ENCODE results near the gene STAT1.

STAT1 gene

DNA sequence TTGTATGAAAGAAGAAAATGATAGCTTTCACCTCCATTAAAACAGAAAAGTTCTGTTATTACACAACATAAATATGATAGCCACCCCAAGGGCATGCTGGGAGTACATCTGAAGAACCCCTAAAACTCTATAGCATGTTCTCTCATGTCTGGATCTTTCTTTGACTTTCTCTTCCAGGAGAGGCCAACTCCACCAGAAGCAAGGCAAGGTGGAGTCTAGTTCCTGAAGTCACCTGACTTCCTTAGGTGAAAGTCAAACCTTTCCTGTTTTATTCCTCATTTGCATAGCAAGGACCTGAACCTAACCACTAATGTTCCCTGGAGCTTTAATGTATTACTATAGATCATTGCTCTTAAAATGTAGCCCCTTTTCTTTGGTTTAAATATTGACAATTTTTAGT lies 5.7 kb downstream of the STAT1 start:
- no peak for ATAC-seq
- TF ChIP-seq TCF4 (CRISPR knock-in tag; IDR thresholded peaks at IDR 0.05; ENCODE audit: borderline replicate concordance) (no peak), OSR1 (CRISPR knock-in tag; IDR thresholded peaks at IDR 0.05) (no peak), ARNTL (CRISPR knock-in tag; IDR thresholded peaks at IDR 0.05; ENCODE audit: borderline replicate concordance, low read depth) (no peak), ZC3H10 (CRISPR knock-in tag; IDR thresholded peaks at IDR 0.05) (no peak), ESRRG (CRISPR knock-in tag; IDR thresholded peaks at IDR 0.05) (no peak), RARB (CRISPR knock-in tag; IDR thresholded peaks at IDR 0.05) (no peak), TOX (CRISPR knock-in tag; IDR thresholded peaks at IDR 0.05; ENCODE audit: borderline replicate concordance) (no peak), ZFP30 (CRISPR knock-in tag; IDR thresholded peaks at IDR 0.05) (no peak), ZNF565 (CRISPR knock-in tag; conservative IDR thresholded peaks at IDR 0.05; ENCODE audit: low read depth) (no peak), CSDC2 (CRISPR knock-in tag; IDR thresholded peaks at IDR 0.05) (no peak), PATZ1 (CRISPR knock-in tag; IDR thresholded peaks at IDR 0.05; ENCODE audit: borderline replicate concordance) (no peak), BACH2 (CRISPR knock-in tag; IDR thresholded peaks at IDR 0.05; ENCODE audit: borderline replicate concordance) (no peak), ISL1 (CRISPR knock-in tag; IDR thresholded peaks at IDR 0.05) (no peak), GLIS3 (CRISPR knock-in tag; IDR thresholded peaks at IDR 0.05) (no peak), PPARA (CRISPR knock-in tag; IDR thresholded peaks at IDR 0.05; ENCODE audit: borderline replicate concordance) (no peak)
- TF ChIP-seq, protein P1, sequence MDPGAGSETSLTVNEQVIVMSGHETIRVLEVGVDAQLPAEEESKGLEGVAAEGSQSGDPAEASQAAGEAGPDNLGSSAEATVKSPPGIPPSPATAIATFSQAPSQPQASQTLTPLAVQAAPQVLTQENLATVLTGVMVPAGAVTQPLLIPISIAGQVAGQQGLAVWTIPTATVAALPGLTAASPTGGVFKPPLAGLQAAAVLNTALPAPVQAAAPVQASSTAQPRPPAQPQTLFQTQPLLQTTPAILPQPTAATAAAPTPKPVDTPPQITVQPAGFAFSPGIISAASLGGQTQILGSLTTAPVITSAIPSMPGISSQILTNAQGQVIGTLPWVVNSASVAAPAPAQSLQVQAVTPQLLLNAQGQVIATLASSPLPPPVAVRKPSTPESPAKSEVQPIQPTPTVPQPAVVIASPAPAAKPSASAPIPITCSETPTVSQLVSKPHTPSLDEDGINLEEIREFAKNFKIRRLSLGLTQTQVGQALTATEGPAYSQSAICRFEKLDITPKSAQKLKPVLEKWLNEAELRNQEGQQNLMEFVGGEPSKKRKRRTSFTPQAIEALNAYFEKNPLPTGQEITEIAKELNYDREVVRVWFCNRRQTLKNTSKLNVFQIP (CRISPR knock-in tag; IDR thresholded peaks at IDR 0.05; ENCODE audit: borderline replicate concordance, low read depth), result no peak
- TF ChIP-seq, protein P2, sequence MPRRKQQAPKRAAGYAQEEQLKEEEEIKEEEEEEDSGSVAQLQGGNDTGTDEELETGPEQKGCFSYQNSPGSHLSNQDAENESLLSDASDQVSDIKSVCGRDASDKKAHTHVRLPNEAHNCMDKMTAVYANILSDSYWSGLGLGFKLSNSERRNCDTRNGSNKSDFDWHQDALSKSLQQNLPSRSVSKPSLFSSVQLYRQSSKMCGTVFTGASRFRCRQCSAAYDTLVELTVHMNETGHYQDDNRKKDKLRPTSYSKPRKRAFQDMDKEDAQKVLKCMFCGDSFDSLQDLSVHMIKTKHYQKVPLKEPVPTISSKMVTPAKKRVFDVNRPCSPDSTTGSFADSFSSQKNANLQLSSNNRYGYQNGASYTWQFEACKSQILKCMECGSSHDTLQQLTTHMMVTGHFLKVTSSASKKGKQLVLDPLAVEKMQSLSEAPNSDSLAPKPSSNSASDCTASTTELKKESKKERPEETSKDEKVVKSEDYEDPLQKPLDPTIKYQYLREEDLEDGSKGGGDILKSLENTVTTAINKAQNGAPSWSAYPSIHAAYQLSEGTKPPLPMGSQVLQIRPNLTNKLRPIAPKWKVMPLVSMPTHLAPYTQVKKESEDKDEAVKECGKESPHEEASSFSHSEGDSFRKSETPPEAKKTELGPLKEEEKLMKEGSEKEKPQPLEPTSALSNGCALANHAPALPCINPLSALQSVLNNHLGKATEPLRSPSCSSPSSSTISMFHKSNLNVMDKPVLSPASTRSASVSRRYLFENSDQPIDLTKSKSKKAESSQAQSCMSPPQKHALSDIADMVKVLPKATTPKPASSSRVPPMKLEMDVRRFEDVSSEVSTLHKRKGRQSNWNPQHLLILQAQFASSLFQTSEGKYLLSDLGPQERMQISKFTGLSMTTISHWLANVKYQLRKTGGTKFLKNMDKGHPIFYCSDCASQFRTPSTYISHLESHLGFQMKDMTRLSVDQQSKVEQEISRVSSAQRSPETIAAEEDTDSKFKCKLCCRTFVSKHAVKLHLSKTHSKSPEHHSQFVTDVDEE (CRISPR knock-in tag; IDR thresholded peaks at IDR 0.05), result no peak
- TF ChIP-seq, protein P3, sequence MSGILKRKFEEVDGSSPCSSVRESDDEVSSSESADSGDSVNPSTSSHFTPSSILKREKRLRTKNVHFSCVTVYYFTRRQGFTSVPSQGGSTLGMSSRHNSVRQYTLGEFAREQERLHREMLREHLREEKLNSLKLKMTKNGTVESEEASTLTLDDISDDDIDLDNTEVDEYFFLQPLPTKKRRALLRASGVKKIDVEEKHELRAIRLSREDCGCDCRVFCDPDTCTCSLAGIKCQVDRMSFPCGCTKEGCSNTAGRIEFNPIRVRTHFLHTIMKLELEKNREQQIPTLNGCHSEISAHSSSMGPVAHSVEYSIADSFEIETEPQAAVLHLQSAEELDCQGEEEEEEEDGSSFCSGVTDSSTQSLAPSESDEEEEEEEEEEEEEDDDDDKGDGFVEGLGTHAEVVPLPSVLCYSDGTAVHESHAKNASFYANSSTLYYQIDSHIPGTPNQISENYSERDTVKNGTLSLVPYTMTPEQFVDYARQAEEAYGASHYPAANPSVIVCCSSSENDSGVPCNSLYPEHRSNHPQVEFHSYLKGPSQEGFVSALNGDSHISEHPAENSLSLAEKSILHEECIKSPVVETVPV (CRISPR knock-in tag; IDR thresholded peaks at IDR 0.05), result no peak
- TF ChIP-seq, protein P4, sequence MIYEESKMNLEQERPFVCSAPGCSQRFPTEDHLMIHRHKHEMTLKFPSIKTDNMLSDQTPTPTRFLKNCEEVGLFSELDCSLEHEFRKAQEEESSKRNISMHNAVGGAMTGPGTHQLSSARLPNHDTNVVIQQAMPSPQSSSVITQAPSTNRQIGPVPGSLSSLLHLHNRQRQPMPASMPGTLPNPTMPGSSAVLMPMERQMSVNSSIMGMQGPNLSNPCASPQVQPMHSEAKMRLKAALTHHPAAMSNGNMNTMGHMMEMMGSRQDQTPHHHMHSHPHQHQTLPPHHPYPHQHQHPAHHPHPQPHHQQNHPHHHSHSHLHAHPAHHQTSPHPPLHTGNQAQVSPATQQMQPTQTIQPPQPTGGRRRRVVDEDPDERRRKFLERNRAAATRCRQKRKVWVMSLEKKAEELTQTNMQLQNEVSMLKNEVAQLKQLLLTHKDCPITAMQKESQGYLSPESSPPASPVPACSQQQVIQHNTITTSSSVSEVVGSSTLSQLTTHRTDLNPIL (CRISPR knock-in tag; IDR thresholded peaks at IDR 0.05; ENCODE audit: low read depth), result no peak

GRCh38 chr2:191006997-191007783 lies 6.8 kb downstream of the STAT1 start:
- ATAC-seq, result peak; percentile 38; the same call in 1 of the 3 replicates
- TF ChIP-seq, protein P2 (CRISPR knock-in tag; IDR thresholded peaks at IDR 0.05), result peak; percentile 68; the same call in 1 of the 2 replicates
- TF ChIP-seq TCF4 (CRISPR knock-in tag; IDR thresholded peaks at IDR 0.05; ENCODE audit: borderline replicate concordance) (peak; percentile 84), SNAI2 (CRISPR knock-in tag; IDR thresholded peaks at IDR 0.05) (no peak), PATZ1 (CRISPR knock-in tag; IDR thresholded peaks at IDR 0.05; ENCODE audit: borderline replicate concordance) (no peak)
- TF ChIP-seq, protein P3 (CRISPR knock-in tag; IDR thresholded peaks at IDR 0.05), result no peak
- TF ChIP-seq, protein P1 (CRISPR knock-in tag; IDR thresholded peaks at IDR 0.05; ENCODE audit: borderline replicate concordance, low read depth), result no peak
